WERI-Rb-1 (cell line): ENCODE results near the gene GID8.
A peak's percentile ranks its signal among the peaks of the same experiment; 100 is the strongest.

Source experiments
- DNase-seq: peaks from one replicate; pipeline ENCODE4 v3.0.0-alpha.2; 2020
- H3K27ac ChIP-seq: fragments of 250-450 bp; sonication (Bioruptor Pico); 2 replicates; pipeline ENCODE4 v1.5.1; 2020; ENCODE audit warnings: mild to moderate bottlenecking, moderate library complexity
- H3K27me3 ChIP-seq: fragments of 250-450 bp; sonication (Bioruptor Pico); 2 replicates; pipeline ENCODE4 v1.5.1; 2021; ENCODE audit warnings: mild to moderate bottlenecking, low read depth, moderate library complexity; ENCODE audit not compliant: insufficient read depth, severe bottlenecking
- H3K36me3 ChIP-seq: fragments of 250-450 bp; sonication (Bioruptor Pico); 2 replicates; pipeline ENCODE4 v1.5.1; 2020; ENCODE audit warnings: mild to moderate bottlenecking, moderate library complexity
- H3K4me3 ChIP-seq: 2 replicates; pipeline ENCODE4 v1.5.1; 2011; ENCODE audit warnings: low read depth, mild to moderate bottlenecking, control low read depth, low read length
- H3K9me3 ChIP-seq: fragments of 250-450 bp; sonication (Bioruptor Pico); 2 replicates; pipeline ENCODE4 v1.5.1; 2021; ENCODE audit warnings: mild to moderate bottlenecking, moderate library complexity; ENCODE audit not compliant: severe bottlenecking
- CTCF ChIP-seq: IDR thresholded peaks from 2 replicates; pipeline ENCODE4 v1.5.1; 2011; ENCODE audit warnings: low read depth, mild to moderate bottlenecking, control low read depth, inconsistent platforms, low read length

Gene GID8

GRCh38 chr20:62938105-62938888 lies at the start of gene GID8:
TSS of gene GID8 (plus strand) at chr20:62938147. CDS start at chr20:62941503, 3,356 bp downstream.
- Histone ChIP-seq H3K36me3 (peaks cover 78% of the 10 kb centered on the region), H3K9me3 (no peaks in the 10 kb centered on the region), H3K27ac (peak within 1 kb of the TSS; percentile 99), H3K4me3 (peak within 1 kb of the TSS; percentile 95), H3K27me3 (no peaks in the 10 kb centered on the region)
- peak; percentile 34 for DNase-seq
- TF ChIP-seq CTCF, result no peak

- Histone ChIP-seq H3K4me3 (no peak overlapping the region), H3K9me3 (no peaks in the 10 kb centered on the region), H3K36me3 (peaks cover 74% of the 10 kb centered on the region), H3K27me3 (no peaks in the 10 kb centered on the region), H3K27ac (no peak overlapping the region)
- TF ChIP-seq CTCF, result no peak
- no peak for DNase-seq
These were observed 49.5 kb upstream of the GID8 start for GRCh38 chr20:62888406-62888805.

GRCh38 chr20:62888910-62889309 lies 49.0 kb upstream of the GID8 start:
- Histone ChIP-seq H3K36me3 (peaks cover 80% of the 10 kb centered on the region), H3K9me3 (no peaks in the 10 kb centered on the region), H3K4me3 (no peak overlapping the region), H3K27me3 (no peaks in the 10 kb centered on the region), H3K27ac (no peak overlapping the region)
- TF ChIP-seq CTCF, result no peak
- no peak for DNase-seq

GRCh38 chr20:62889411-62889810 lies 48.5 kb upstream of the GID8 start:
- no peaks in the 10 kb centered on the region for H3K27me3 ChIP-seq
- no peak for DNase-seq
- no peak overlapping the region for H3K4me3 ChIP-seq
- H3K27ac ChIP-seq, result no peak overlapping the region
- no peaks in the 10 kb centered on the region for H3K9me3 ChIP-seq
- H3K36me3 ChIP-seq, result peaks cover 85% of the 10 kb centered on the region
- no peak for TF ChIP-seq CTCF

- Histone ChIP-seq H3K9me3 (no peaks in the 10 kb centered on the region), H3K27ac (no peak overlapping the region), H3K27me3 (no peaks in the 10 kb centered on the region), H3K36me3 (peaks cover 88% of the 10 kb centered on the region), H3K4me3 (no peak overlapping the region)
- DNase-seq, result no peak
- no peak for TF ChIP-seq CTCF
These were observed 48.1 kb upstream of the GID8 start for GRCh38 chr20:62889871-62890270.

- TF ChIP-seq CTCF, result no peak
- no peaks in the 10 kb centered on the region for H3K27me3 ChIP-seq
- no peak overlapping the region for H3K4me3 ChIP-seq
- H3K9me3 ChIP-seq, result no peaks in the 10 kb centered on the region
- H3K36me3 ChIP-seq, result peaks cover 93% of the 10 kb centered on the region
- DNase-seq, result no peak
- no peak overlapping the region for H3K27ac ChIP-seq
These were observed 47.5 kb upstream of the GID8 start for GRCh38 chr20:62890444-62890843.
